GM10847 (cell line): ENCODE measurements around the gene RNF182.

Experiments used
- POLR2A ChIP-seq: IDR thresholded peaks from 2 replicates; pipeline ENCODE4 v1.6.1; 2011; ENCODE audit not compliant: insufficient read length; ENCODE audit errors: extremely low read depth

The RNF182 gene

GRCh38 chr6:13924949-13925881 is at the start of gene RNF182:
Gene RNF182 (plus strand): TSS chr6:13924952. CDS start chr6:13977120, 52,168 bp downstream.
- no peak for TF ChIP-seq POLR2A

- TF ChIP-seq POLR2A = no peak
These were observed 47.7 kb upstream of the RNF182 start for GRCh38 chr6:13877051-13877450.

GRCh38 chr6:13881621-13882165 is 43.1 kb upstream of the RNF182 start:
- no peak for TF ChIP-seq POLR2A

GRCh38 chr6:13883966-13884365 is 40.8 kb upstream of the RNF182 start:
- TF ChIP-seq POLR2A = no peak

- no peak for TF ChIP-seq POLR2A
These were observed 40.4 kb upstream of the RNF182 start for GRCh38 chr6:13884397-13884796.

GRCh38 chr6:13885601-13886000 is 39.2 kb upstream of the RNF182 start:
- no peak for TF ChIP-seq POLR2A

- TF ChIP-seq POLR2A = no peak
These were observed 37.8 kb upstream of the RNF182 start for GRCh38 chr6:13886949-13887348.

- no peak for TF ChIP-seq POLR2A
These were observed 32.6 kb upstream of the RNF182 start for GRCh38 chr6:13892017-13892645.

- TF ChIP-seq POLR2A = no peak
These were observed 21.8 kb upstream of the RNF182 start for GRCh38 chr6:13902922-13903321.

- no peak for TF ChIP-seq POLR2A
These were observed 21.4 kb upstream of the RNF182 start for GRCh38 chr6:13903364-13903763.

- no peak for TF ChIP-seq POLR2A
These were observed 17.8 kb upstream of the RNF182 start for GRCh38 chr6:13907001-13907350.

- TF ChIP-seq POLR2A = no peak
These were observed 17.0 kb upstream of the RNF182 start for GRCh38 chr6:13907614-13908215.

- no peak for TF ChIP-seq POLR2A
These were observed 15.8 kb upstream of the RNF182 start for GRCh38 chr6:13908955-13909381.

GRCh38 chr6:13910443-13910842 is 14.3 kb upstream of the RNF182 start:
- no peak for TF ChIP-seq POLR2A

GRCh38 chr6:13911337-13911736 is 13.4 kb upstream of the RNF182 start:
- TF ChIP-seq POLR2A = no peak
